Measurements from ENCODE around the gene RMND5A.

RMND5A gene

DNA sequence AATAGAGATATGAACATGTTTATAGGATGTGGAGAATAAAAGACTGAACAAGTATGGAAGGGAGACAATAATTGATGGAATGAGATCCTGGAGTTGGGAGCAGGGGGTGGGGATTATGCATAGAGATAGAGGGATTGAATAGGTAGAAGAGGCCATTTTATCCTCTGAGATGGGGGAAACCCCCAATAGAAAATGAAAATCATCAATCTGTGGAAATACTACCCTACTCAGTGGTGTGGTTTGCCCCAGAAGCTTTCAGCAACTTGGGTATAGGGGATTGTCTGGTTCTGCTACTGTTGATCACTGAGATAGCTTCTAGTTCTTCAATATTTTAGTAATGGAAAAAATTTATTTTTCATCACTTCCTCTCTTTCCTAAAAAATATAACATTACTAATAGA lies 41.1 kb upstream of the RMND5A start:
- no peak for TF ChIP-seq CTCF (conservative IDR thresholded peaks at IDR 0.05; ENCODE audit: low read depth, low read length)
- H3K4me3 ChIP-seq (IDR thresholded peaks at IDR 0.05; ENCODE audit: insufficient read depth, low read depth, low read length) = no peak overlapping the region

DNA sequence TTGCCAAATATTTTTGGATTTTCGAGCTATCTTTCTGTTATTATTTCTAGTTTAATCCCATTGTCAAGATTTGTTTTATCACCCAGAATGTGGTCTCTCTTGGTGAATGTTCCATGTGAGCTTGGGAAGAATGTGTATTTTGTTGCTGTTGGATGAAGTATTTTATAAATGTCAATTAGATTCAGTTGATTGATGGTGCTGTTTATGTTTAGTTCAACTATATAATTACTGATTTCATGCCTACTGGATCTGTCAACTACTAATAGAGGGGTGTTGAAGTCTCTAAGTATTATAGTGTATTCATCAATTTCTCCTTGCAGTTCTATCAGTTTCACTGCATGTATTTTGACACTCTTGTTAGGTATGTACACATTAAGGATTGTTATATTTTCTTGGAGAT lies 34.7 kb upstream of the RMND5A start:
- H3K79me2 ChIP-seq (ENCODE audit: insufficient read depth, low read depth) = no peaks in the 10 kb centered on the region
- no peaks in the 10 kb centered on the region for H3K27me3 ChIP-seq (ENCODE audit: insufficient read depth, low read depth)
- no peak overlapping the region for H3K9ac ChIP-seq
- no peaks in the 10 kb centered on the region for H3K4me1 ChIP-seq (ENCODE audit: low read depth, poor library complexity, severe bottlenecking)
- no peaks in the 10 kb centered on the region for H3K36me3 ChIP-seq (ENCODE audit: insufficient read depth)
- H3K4me2 ChIP-seq = no peak overlapping the region
- H3K27ac ChIP-seq = no peak overlapping the region
- no peak overlapping the region for H2AFZ ChIP-seq (ENCODE audit: low read depth)
- H3K4me3 ChIP-seq (IDR thresholded peaks at IDR 0.05; ENCODE audit: insufficient read depth, low read depth, low read length) = no peak overlapping the region
- TF ChIP-seq CTCF (conservative IDR thresholded peaks at IDR 0.05; ENCODE audit: low read depth, low read length) = no peak
- no peaks in the 10 kb centered on the region for H4K20me1 ChIP-seq (ENCODE audit: insufficient read depth)

More for the DNA sequence above, 41.1 kb upstream of the RMND5A start:
- Histone ChIP-seq H2AFZ (ENCODE audit: low read depth) (no peak overlapping the region), H3K27me3 (ENCODE audit: insufficient read depth, low read depth) (no peaks in the 10 kb centered on the region), H4K20me1 (ENCODE audit: insufficient read depth) (no peaks in the 10 kb centered on the region), H3K4me1 (ENCODE audit: low read depth, poor library complexity, severe bottlenecking) (no peaks in the 10 kb centered on the region), H3K79me2 (ENCODE audit: insufficient read depth, low read depth) (no peaks in the 10 kb centered on the region), H3K9ac (no peak overlapping the region), H3K36me3 (ENCODE audit: insufficient read depth) (no peaks in the 10 kb centered on the region), H3K27ac (no peak overlapping the region), H3K4me2 (no peak overlapping the region)

DNA sequence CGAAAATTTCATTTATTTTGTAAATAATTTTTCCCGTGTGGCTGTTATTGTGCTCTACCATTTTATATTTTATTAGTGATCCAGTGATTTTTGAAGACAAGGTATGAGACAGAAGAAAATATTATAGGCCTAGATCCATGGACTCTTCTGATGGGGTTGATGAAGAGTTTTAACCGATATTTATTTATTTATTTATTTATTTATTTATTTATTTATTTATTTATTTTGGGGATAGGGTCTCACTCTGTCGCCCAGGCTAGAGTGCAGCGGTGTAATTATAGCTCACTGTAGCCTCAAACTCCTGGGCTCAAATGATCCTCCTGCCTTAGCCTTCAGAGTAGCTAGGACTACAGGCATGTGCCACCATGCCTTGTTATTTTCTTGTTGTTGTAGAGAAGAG lies 33.6 kb upstream of the RMND5A start:
- no peak for TF ChIP-seq CTCF (conservative IDR thresholded peaks at IDR 0.05; ENCODE audit: low read depth, low read length)
- no peak overlapping the region for H3K9ac ChIP-seq

DNA sequence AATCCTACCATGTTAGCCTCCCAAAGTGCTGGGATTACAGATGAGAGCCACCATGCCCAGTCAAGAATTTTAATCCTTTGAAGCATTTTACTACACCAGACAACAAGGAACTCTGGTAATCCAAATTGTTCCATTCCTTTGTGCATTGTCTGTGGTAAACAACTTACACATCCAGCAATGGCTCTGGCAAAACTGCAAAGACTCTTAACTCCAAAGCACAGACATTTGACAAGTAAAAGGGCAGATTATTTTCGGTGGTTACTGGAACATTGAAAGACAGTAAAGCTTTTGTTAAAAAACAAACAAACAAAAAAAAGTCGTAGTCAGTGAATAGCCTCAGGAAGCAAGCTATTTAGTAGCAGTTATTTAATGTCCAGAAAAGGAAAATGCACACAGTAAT lies 33.2 kb upstream of the RMND5A start:
- H2AFZ ChIP-seq (ENCODE audit: low read depth) = no peak overlapping the region
- no peak overlapping the region for H3K4me2 ChIP-seq
- H3K79me2 ChIP-seq (ENCODE audit: insufficient read depth, low read depth) = no peaks in the 10 kb centered on the region
- no peaks in the 10 kb centered on the region for H4K20me1 ChIP-seq (ENCODE audit: insufficient read depth)
- no peak overlapping the region for H3K9ac ChIP-seq
- no peak for TF ChIP-seq CTCF (conservative IDR thresholded peaks at IDR 0.05; ENCODE audit: low read depth, low read length)
- no peaks in the 10 kb centered on the region for H3K36me3 ChIP-seq (ENCODE audit: insufficient read depth)
- no peak overlapping the region for H3K27ac ChIP-seq
- H3K4me3 ChIP-seq (IDR thresholded peaks at IDR 0.05; ENCODE audit: insufficient read depth, low read depth, low read length) = no peak overlapping the region
- H3K27me3 ChIP-seq (ENCODE audit: insufficient read depth, low read depth) = no peaks in the 10 kb centered on the region
- H3K4me1 ChIP-seq (ENCODE audit: low read depth, poor library complexity, severe bottlenecking) = no peaks in the 10 kb centered on the region

More for the DNA sequence above, 33.6 kb upstream of the RMND5A start:
- H4K20me1 ChIP-seq (ENCODE audit: insufficient read depth) = no peaks in the 10 kb centered on the region
- H3K79me2 ChIP-seq (ENCODE audit: insufficient read depth, low read depth) = no peaks in the 10 kb centered on the region
- no peak overlapping the region for H3K4me2 ChIP-seq
- H3K36me3 ChIP-seq (ENCODE audit: insufficient read depth) = no peaks in the 10 kb centered on the region
- no peaks in the 10 kb centered on the region for H3K27me3 ChIP-seq (ENCODE audit: insufficient read depth, low read depth)
- H3K4me1 ChIP-seq (ENCODE audit: low read depth, poor library complexity, severe bottlenecking) = no peaks in the 10 kb centered on the region
- no peak overlapping the region for H3K27ac ChIP-seq
- no peak overlapping the region for H3K4me3 ChIP-seq (IDR thresholded peaks at IDR 0.05; ENCODE audit: insufficient read depth, low read depth, low read length)
- no peak overlapping the region for H2AFZ ChIP-seq (ENCODE audit: low read depth)
